Choroid plexus epithelial cell (primary cell): ENCODE data around the gene ATRX.
"Not testable (repeated sequence)": the region's sequence is repeated elsewhere in the genome, so short reads cannot be mapped to it uniquely, and the experiment has no call there.

Experiments used
- DNase-seq: peaks from one replicate; pipeline ENCODE4 v3.0.0-alpha.2; 2010; ENCODE audit warnings: low read depth
- H3K4me3 ChIP-seq: 2 replicates; pipeline ENCODE4 v1.5.1; 2011; ENCODE audit warnings: low read depth, mild to moderate bottlenecking, control low read depth, low read length, moderate library complexity
- CTCF ChIP-seq: conservative IDR thresholded peaks from 2 replicates; pipeline ENCODE4 v1.5.1; 2011; ENCODE audit warnings: low read depth, mild to moderate bottlenecking, control low read depth, inconsistent platforms, low read length, moderate library complexity

ATRX gene

GRCh38 chrX:77731821-77732419 is 54.1 kb downstream of the ATRX start:
- no peak for DNase-seq
- TF ChIP-seq CTCF: no peak
- no peak overlapping the region for H3K4me3 ChIP-seq

GRCh38 chrX:77726095-77726494 is 59.9 kb downstream of the ATRX start:
- H3K4me3 ChIP-seq, DNase-seq: not testable (repeated sequence)

GRCh38 chrX:77723681-77724080 is 62.3 kb downstream of the ATRX start:
- H3K4me3 ChIP-seq: no peak overlapping the region
- TF ChIP-seq CTCF: no peak
- no peak for DNase-seq

- no peak for DNase-seq
- no peak overlapping the region for H3K4me3 ChIP-seq
- no peak for TF ChIP-seq CTCF
Observed at GRCh38 chrX:77719388-77719787, 66.6 kb downstream of the ATRX start.

GRCh38 chrX:77704881-77705280 is 81.1 kb downstream of the ATRX start:
- H3K4me3 ChIP-seq: no peak overlapping the region
- DNase-seq: no peak
- TF ChIP-seq CTCF: no peak

GRCh38 chrX:77698242-77698641 is 87.8 kb downstream of the ATRX start:
- no peak for DNase-seq
- H3K4me3 ChIP-seq: no peak overlapping the region
- no peak for TF ChIP-seq CTCF

- no peak overlapping the region for H3K4me3 ChIP-seq
- DNase-seq: no peak
- no peak for TF ChIP-seq CTCF
Observed at GRCh38 chrX:77694491-77694890, 91.5 kb downstream of the ATRX start.

GRCh38 chrX:77693594-77693993 is 92.4 kb downstream of the ATRX start:
- DNase-seq: no peak
- no peak for TF ChIP-seq CTCF
- H3K4me3 ChIP-seq: no peak overlapping the region
